ENCODE results near the gene ETS1.

The ETS1 gene

DNA sequence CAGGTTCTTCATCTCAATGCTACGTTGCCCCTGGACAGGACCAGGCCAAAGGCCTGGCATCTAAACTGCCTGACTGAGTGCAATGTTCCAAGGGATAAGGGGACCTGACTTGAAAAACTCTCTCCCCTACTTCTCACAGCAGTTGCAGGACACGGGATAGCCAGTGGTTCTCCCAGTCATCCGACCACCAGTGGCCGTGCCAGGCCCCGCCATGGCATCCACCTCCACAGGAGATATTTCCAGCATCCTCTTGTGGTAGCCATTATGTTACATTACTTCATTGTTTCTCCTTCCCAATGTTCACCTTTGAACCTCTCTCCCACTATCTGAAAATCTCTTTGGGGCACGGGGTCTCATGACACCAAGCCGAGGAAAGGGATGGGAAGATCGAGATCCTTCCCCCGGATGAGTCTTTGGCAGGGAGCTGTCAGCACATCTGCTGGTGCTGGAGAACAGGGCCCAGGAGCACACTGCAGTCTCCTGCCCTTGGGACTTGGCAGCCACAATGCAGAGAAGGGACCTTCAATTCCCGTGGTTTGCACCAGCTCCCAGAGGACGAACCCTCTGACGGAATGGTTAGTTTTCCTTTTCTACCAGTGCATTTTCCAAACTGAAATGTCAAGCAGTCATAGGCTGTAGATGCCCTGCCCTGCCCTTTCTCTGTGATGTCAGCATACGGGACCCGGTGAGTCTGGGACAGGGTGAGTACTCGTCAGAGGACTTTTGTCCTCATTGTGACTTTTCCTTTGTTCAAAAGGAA lies 121.2 kb downstream of the ETS1 start:
- no peak for TF ChIP-seq SIN3A (IDR thresholded peaks at IDR 0.05; ENCODE audit: borderline replicate concordance, insufficient read depth, low read length)
- TF ChIP-seq FOXP2 (optimal IDR thresholded peaks at IDR 0.05; ENCODE audit: borderline replicate concordance, extremely low read depth, extremely low read length, insufficient read depth), result peak; percentile 11

DNA sequence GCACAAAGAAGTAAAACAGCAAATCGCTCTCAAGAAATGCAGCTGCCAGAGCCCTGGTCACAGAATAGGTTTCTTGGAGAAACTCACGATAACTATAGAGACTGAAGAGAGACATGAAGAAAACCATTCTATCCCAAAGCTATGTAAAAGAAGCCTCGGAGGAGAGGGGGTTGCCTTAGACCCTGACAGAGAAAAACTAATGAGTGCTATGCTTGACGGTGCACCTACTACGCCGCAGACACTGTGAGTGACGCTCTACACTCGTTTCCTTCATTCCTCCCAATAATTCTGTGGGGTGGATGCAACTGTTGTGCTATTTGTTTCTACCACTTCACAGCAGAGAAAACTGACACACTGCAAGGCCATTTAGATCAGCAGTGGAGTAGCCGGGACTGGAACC lies 121.8 kb downstream of the ETS1 start:
- TF ChIP-seq FOXP2 (optimal IDR thresholded peaks at IDR 0.05; ENCODE audit: borderline replicate concordance, extremely low read depth, extremely low read length, insufficient read depth), result no peak
- TF ChIP-seq SIN3A (IDR thresholded peaks at IDR 0.05; ENCODE audit: borderline replicate concordance, insufficient read depth, low read length), result no peak
- no peak for TF ChIP-seq TAF1 (IDR thresholded peaks at IDR 0.05; ENCODE audit: borderline replicate concordance, insufficient read depth, low read length)
- TF ChIP-seq, protein P1, sequence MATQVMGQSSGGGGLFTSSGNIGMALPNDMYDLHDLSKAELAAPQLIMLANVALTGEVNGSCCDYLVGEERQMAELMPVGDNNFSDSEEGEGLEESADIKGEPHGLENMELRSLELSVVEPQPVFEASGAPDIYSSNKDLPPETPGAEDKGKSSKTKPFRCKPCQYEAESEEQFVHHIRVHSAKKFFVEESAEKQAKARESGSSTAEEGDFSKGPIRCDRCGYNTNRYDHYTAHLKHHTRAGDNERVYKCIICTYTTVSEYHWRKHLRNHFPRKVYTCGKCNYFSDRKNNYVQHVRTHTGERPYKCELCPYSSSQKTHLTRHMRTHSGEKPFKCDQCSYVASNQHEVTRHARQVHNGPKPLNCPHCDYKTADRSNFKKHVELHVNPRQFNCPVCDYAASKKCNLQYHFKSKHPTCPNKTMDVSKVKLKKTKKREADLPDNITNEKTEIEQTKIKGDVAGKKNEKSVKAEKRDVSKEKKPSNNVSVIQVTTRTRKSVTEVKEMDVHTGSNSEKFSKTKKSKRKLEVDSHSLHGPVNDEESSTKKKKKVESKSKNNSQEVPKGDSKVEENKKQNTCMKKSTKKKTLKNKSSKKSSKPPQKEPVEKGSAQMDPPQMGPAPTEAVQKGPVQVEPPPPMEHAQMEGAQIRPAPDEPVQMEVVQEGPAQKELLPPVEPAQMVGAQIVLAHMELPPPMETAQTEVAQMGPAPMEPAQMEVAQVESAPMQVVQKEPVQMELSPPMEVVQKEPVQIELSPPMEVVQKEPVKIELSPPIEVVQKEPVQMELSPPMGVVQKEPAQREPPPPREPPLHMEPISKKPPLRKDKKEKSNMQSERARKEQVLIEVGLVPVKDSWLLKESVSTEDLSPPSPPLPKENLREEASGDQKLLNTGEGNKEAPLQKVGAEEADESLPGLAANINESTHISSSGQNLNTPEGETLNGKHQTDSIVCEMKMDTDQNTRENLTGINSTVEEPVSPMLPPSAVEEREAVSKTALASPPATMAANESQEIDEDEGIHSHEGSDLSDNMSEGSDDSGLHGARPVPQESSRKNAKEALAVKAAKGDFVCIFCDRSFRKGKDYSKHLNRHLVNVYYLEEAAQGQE (IDR thresholded peaks at IDR 0.05; ENCODE audit: insufficient read depth in 1 of 2, low read depth in 2 of 2, low read length in 2 of 2), result no peak
- no peak; the same call in none of the 2 replicates for TF ChIP-seq POLR2AphosphoS5 (IDR thresholded peaks at IDR 0.05; ENCODE audit: low read depth, low read length)

DNA sequence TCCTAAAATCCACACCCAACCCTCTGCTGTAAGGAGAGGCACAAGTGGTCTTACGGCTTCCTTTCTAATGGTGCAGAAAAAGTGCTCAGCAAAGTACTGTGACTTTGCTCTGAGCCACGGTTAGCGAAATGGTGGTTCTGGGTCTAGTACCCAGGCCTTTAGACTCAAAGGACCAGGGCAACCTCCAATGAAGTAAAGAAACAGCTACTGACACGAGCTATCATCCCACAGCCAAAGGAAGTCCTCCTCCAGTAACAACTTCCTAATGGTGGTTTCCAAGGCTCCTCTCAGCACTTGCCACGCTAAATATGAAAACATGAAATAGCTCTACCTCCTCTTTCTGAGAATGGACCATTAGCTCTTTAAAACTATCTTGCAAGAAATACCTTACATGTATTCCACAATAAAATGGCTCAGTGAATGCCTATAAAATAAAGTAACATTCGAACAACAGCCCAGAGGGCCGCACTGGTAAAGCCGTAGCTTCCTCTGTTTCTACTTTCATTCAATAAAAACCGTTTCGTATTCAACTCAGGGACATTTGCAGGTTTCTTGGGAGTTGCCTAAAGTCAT lies 122.4 kb downstream of the ETS1 start:
- TF ChIP-seq FOXP2 (optimal IDR thresholded peaks at IDR 0.05; ENCODE audit: borderline replicate concordance, extremely low read depth, extremely low read length, insufficient read depth) (no peak), TAF1 (IDR thresholded peaks at IDR 0.05; ENCODE audit: borderline replicate concordance, insufficient read depth, low read length) (no peak), POLR2AphosphoS5 (IDR thresholded peaks at IDR 0.05; ENCODE audit: low read depth, low read length) (no peak), SIN3A (IDR thresholded peaks at IDR 0.05; ENCODE audit: borderline replicate concordance, insufficient read depth, low read length) (no peak)
- TF ChIP-seq, protein P1 (IDR thresholded peaks at IDR 0.05; ENCODE audit: insufficient read depth in 1 of 2, low read depth in 2 of 2, low read length in 2 of 2), result no peak

DNA sequence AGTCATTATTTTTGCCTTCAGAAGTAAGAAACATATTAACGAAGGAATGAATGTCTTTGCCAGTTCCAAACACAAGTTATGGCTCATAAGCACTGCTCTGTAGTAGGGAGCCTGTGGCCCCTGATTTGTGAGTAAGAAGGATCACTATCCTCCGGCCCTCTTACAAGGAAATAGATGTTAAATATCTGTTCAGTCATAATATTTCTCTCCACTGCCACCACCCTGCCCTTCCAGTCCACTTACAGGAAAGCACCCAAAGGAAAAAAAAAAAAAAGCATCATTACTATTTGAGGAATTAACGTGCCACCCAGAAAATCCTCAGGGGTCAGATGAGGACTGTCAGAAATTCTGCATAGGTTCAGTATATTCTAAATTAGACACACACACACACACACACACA lies 123.4 kb downstream of the ETS1 start:
- TF ChIP-seq TAF1 (IDR thresholded peaks at IDR 0.05; ENCODE audit: borderline replicate concordance, insufficient read depth, low read length), result no peak

DNA sequence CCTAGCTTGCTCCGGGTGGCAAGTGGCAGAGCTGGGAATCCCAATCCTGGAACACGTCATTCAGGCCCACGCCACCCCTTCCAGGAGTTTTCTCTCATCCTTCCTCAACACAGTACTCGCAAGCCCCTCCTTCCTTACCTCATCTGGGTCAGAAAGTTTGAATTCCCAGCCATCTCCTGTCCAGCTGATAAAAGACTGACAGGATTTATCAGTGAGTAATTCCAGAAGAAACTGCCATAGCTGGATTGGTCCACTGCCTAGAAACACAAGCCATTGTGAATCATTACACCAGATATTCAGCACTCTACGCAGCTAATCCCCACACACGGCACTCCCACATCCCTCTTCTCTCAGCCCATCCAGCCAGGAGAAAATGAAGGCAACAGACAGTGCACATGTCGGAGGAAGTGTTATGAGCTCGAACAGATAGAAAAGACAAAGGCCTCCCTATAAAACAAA lies 124.0 kb downstream of the ETS1 start:
- TF ChIP-seq TAF1 (IDR thresholded peaks at IDR 0.05; ENCODE audit: borderline replicate concordance, insufficient read depth, low read length) (no peak), POLR2AphosphoS5 (IDR thresholded peaks at IDR 0.05; ENCODE audit: low read depth, low read length) (no peak), FOXP2 (optimal IDR thresholded peaks at IDR 0.05; ENCODE audit: borderline replicate concordance, extremely low read depth, extremely low read length, insufficient read depth) (no peak), SIN3A (IDR thresholded peaks at IDR 0.05; ENCODE audit: borderline replicate concordance, insufficient read depth, low read length) (peak; percentile 67; the same call in 1 of the 2 replicates)

DNA sequence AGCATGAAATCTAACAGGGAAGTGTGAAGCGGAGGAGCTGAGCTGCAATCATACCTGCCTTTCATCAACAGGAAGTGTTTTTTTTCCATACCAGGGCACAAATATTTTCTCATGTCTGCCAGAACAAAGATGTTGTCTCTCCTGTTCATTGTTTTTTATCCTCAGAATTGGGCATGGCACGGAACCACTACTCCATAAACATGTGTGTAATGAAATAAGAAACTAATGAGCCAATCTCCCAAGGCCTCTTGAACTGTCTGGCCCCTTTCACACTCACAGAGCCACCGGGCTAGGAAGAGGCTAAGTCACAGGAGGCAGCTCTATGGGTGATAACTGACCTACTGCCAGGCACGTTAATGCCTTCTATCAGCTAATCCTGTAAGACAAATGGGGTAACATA lies 124.4 kb downstream of the ETS1 start:
- TF ChIP-seq TAF1 (IDR thresholded peaks at IDR 0.05; ENCODE audit: borderline replicate concordance, insufficient read depth, low read length) (no peak), SIN3A (IDR thresholded peaks at IDR 0.05; ENCODE audit: borderline replicate concordance, insufficient read depth, low read length) (no peak), POLR2AphosphoS5 (IDR thresholded peaks at IDR 0.05; ENCODE audit: low read depth, low read length) (no peak; the same call in 1 of the 2 replicates), FOXP2 (optimal IDR thresholded peaks at IDR 0.05; ENCODE audit: borderline replicate concordance, extremely low read depth, extremely low read length, insufficient read depth) (no peak)
- TF ChIP-seq, protein P1 (IDR thresholded peaks at IDR 0.05; ENCODE audit: insufficient read depth in 1 of 2, low read depth in 2 of 2, low read length in 2 of 2), result no peak
